HG03064 (cell line): Measurements from ENCODE around the gene ALDH1A1.

Source experiments
- ATAC-seq: cut with Tn5 transposase; IDR thresholded peaks from one replicate; pipeline ENCODE4 v1.9.1; 2021; ENCODE audit warnings: low read depth; ENCODE audit not compliant: unreplicated experiment

The ALDH1A1 gene

DNA sequence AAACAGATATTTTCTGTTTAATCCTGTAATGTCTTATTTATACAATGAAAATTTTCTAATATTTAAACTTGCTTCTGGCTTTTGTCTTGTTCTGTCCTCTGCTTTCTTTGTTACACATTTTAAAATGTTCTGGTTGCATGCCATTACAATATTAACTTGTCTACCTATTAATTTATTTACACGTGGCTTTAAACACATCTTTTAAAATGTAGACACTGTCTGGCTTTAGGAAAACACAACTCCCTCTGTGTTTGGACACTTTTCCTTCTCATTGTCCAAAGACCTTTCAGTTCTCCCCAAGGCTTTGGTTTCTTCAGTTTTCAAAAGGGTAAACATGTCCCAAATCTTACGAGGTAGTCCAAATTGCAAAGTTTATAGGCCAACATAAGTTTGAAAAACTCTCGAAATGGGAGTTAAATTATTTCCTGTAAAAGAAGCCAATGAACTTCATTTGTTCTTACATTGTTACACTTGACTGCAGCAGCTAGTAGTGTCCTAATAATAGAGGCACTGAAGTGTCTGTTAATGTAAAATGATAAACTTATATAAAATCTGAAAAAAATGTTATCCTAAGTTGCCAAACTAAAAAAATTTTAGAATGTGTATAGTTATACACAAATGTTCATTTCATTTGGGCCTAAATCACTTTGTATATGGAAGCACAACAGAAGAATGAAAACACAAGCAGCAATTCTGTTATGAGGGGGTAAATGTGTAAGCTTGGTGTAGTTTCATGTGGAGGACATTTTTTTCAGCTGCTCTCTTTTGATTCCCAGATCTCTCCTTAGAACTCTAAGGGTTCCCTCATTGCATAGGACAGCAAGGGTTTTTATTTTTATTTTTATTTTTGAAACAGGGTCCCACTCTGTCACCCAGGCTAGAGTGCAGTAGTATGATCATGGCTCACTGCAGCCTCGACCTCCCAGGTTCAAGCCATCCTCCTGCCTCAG, 53.8 kb downstream of the ALDH1A1 start:
- ATAC-seq: no peak

DNA sequence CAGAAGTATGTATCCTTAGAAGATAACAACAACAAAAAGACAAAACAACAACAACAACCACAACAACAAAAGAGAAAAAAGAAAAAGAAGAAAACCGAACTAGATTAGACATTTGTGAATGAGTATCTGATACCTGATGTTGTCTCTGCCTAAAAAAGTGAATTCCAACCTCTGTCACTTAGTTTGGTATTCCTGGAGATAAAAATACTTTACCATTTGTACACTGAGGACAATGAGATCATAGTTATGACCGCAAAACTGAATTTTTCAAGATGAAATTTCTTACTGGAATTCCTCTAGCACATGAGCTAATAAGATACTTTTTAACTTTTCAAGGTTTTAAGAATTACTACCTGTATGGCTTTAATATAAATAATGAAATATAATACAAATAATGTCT, 54.5 kb downstream of the ALDH1A1 start:
- ATAC-seq: no peak

DNA sequence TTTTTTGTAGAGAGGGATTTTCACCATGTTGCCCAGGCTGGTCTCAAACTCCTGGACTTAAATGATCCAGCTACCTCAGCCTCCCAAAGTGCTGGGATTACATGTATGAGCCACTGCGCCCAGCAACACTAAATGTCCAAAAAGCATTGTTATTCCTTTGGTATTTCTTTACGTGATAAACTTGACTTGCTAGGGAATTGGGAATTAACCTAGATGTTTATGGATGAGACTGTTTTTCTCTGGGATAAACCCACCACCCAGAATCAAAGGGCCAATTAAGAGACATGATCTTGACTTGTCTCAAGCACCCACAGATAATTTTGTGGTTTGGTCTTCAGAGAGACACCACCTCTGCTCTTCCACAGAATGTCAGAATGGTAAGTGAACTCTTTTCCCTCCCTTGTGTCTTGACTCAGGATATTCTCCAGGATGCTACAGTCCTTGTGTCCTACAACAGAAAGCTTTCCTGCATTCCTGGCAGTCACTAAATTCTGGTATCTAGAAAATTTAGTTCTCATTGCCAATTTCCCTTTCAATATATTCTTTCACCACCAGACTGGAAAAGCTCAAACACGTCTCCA, 55.7 kb downstream of the ALDH1A1 start:
- ATAC-seq: no peak

DNA sequence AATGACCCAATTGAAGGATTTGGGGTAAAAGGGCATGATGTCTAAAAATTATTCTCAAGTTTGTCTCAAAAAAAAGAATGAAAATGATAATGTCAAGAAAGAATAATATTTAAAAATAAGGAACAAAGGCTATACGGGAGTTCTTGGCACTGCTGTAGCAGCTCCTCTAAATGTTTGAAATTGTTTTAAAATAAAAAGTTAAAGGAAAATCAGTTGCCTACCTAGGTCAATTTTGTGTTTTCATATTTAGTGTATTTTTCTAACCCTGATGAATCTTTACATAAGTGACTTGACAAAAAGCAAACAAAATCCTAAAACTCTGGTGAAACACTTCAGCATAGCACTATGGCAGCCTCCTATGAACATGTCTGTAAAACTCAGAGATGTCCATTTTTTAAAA, 56.4 kb downstream of the ALDH1A1 start:
- ATAC-seq: no peak

DNA sequence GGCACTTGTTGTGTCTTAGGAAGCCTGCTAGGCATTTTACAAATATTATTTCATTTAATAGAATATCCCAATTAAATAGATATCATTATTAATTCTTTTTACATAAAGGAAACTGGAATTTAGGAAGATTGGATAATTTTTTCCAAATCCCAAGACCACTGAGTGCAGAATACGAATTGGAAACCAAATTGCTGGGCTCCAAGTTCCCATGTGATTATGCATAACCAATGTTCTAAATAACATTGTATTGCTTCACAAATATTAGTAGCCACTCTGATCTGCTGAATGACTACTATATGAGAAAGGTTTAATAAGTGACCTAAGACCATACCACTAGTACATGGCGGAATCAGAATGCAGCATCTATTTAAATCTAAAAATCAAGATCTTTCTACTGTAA, 57.7 kb downstream of the ALDH1A1 start:
- no peak for ATAC-seq

DNA sequence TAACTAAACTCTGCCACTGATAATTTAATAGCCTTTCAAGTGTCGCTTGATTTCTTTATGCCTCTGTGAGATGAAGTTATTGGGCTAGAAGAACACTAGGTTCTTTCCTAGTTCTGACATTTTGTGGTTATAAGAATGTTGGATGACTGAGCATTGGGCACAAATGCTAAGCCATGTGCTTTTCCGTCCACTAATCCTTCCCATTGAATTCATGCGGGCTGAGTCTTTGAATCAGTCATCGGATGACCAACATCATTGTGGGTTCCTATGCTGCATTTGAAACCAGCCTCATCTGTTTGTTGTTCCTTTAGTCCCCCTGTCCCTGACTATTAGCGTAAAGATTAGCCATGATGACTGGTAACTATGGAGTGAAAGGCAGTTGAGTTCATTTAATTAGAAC, 58.5 kb downstream of the ALDH1A1 start:
- no peak for ATAC-seq

DNA sequence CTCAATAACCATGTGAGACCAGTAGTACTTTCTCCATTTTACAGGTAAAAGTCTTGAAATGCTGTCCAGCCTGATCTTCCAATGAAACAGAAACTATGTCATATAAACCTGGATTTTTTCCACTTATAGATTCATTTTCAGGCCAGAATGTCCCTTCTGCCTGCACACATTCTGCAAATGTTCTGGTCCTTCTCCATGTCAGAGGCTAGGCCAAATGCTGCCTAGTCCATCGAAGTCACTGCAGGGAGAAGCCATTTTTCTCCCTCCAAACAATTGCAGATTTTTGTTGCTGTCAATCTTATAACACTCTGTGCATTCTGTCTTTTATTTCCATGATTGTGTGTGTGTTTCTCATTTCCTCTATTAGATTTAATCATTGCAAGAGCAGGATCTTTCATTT, 59.4 kb downstream of the ALDH1A1 start:
- no peak for ATAC-seq

DNA sequence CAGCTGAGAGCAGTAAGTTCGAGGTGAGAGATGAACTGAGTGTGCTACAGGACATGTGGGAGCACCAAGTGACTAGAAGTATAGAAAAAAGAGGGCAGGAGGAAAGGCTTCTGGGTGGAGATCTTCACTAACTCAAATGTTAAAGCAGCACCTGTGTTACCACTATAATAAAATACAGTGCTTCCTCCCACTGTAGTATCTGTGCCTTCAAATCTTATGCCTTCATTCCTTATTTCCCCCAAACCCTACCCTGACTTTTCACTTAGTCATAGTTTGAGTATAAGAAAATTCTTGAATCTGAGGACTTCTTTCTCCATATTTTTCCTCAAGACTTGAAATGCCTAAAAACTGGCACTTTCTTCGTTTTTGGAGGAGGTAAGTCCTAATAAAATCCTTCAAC, 61.8 kb downstream of the ALDH1A1 start:
- no peak for ATAC-seq

DNA sequence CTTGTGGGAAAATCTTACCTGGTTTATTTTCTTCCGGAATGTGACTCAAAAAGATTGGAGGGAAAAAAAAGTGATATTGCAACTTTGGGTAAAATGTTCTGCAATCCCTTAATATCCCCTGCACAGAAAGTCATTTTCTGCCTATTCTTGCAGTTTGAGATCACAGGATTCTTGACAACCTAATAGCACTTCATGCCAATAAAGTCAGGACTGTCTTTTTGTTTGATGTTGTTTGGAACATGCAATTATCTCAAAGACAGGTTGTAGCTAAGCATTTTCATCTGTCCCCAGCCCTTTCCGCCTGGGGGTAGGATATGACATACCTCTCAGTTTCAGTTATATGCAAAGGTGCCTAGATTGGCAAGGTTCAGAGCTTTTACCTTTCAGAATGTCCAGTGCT, 63.9 kb downstream of the ALDH1A1 start:
- no peak for ATAC-seq

DNA sequence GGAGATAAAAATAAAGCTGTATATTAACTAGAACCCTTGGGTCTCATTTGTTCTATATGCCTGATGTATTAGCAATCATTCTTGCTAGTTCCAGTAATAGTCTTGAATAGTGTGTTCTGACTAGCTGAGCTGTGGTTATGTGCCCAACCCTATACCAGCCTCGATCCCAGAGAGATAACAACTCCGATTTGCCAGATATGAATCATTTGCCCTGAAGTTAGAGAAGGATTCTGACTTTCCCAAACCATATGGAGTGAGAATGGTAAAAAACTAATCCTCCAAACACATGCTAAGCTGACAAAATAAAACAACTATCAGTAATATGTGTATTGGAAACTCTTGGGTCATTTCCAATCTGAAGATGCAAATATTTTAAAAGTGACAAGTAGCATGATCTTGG, 64.8 kb downstream of the ALDH1A1 start:
- ATAC-seq: no peak

DNA sequence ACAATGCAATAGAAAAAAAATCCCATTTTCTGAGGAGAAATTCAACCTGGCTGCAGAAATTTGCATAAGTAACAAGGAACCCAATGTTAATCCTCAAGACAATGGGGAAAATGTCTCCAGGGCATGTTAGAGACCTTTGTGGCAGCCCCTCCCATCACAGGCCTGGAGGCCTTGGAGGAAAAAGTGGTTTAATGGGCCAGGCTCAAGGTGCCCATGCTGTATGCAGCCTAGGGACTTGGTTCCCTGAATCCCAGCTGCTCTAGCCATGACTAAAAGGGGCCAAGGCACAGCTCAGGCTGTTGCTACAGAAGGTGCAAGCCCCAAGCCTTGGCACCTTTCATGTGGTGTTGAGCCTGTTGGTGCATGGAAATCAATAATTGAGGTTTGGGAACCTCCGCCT, 66.5 kb downstream of the ALDH1A1 start:
- no peak for ATAC-seq

DNA sequence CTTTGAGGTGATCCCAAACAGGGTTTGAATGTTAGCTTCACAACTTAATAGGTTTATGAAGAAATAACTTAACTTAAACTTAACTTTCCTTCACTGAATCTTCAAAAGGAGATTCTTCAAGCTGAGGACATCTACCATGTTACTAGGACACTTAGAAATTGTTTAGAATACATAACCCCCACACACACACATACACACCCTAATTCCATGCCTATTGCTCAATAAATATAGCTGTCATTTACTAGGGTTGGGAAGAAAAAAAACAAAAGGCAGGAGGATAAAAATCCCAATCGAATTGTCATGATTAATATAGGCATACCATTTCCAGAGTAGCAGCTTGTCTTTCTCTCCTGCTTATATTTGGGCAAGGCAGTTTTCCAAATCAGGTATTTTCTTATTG, 68.3 kb downstream of the ALDH1A1 start:
- no peak for ATAC-seq

DNA sequence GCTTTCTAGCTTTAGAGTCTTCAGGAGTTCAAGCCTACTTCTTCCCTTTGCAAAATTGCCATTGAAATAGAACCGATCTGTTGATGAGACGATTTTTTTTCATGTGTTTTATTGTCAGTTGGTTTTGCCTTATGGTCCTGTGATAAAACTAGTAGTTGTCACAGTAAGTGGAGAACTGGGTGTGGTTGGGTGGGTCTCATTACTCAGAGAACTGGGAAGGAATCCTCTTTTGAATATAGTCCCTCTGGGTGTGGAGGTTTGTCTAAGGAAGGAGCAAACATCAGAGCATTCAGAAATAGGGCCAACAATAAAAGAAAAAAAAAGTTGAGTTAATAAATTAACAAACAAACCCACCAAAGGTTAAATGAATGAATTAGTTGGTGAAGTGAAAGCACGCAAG, 69.0 kb downstream of the ALDH1A1 start:
- no peak for ATAC-seq

DNA sequence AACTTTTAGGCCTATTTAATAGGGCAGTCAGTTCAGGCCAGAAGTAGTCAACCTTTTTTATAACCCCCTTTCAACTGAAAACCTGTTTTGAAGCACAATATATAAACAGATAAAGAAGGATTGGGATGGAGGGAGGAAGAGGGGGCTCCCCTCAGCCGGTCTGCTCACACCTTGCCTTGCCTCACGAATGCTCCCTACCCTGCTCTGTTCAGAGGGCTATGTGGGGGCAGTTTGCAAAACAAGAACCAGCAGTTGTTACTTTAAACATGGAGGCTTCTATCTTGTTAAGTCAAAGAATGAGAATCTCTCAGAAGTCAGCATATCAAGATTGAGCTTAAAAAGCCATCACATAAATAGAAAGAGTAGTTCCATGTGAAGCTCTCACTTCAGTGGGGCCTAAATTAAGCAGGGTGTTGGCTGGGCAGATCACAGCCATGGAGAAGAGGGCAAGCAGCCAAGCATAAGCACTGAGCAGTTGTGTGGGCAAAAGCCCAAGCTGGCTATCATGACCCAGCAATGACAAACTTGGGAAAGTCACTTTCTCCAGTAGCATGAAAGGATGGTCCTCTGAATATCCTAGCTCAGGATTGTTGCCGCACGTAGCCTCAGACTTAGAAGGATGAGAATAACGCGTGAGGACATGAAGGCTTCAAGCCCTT, 70.6 kb downstream of the ALDH1A1 start:
- ATAC-seq: no peak

DNA sequence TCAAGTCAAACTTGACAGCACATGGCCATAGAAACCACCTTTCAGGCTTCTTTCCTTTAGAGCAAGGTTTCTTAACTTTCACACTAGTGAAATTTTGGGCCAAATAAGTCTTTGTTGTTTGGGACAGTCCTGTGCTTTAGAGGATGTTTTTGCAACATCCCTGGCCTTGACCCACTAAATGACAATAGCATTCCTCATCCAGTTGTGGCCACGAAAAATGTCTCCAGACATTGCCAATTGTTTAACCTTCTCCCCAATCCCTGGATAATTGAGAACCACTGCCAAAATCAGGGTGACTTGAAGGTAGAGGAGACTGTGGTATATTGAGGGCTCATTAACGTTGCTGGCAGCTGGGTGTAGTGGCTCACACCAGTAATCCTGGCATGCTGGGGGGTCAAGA, 72.0 kb downstream of the ALDH1A1 start:
- no peak for ATAC-seq

DNA sequence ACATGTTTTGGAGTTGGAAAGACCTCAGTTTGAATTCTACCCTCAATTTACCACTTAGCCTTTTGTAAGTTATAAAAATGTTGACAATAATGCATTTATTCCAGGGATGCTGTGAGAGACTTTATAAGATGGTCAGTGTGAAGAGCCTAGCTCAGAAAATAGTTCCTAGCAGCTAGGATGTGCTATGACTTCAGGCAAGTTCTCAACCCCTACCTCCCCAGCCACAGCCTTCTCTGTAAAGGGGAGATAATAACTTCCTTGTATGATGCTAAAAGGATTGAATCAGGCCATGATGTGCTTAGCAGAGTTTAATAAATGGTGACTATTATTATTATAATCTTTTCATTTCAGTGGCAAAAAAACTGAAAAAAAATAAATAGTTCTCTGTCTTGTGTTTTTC, 77.6 kb downstream of the ALDH1A1 start:
- ATAC-seq: no peak

DNA sequence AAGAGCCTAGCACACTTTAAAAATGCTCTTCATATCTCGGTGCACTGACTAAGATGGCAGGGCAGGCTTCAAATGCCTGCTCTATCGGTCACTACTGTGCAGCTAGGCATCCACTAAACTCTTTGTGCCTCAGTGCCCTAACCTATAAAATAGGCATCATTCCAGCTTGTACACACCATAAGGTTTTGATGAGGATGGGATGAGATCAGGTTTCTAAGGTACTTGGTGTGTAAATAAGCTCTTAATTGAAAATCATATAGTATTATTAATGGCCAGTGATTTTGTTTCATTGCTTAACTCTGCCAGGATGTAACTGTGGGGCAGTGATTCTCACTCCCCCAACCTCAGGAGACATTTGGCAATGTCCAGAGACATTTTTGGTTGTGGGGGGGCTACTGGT, 78.5 kb downstream of the ALDH1A1 start:
- ATAC-seq: no peak

DNA sequence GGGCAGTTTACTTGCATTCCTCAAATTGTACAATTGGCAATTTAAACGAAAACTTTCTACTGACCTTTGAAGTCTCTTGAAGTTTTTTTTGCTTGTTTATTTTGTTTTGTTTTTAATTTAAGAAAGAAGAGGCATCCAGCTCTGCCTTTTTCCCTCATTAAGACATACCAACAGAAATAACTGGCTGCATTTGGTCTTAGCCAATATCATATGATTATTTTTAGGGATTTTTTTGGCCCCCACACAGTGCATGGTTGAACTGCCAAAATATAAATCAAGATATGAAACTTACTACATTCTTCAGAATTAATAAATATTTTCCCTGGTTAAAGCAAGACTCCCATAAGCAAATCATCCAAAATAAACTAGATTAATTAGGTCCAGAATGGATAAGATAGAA, 79.4 kb downstream of the ALDH1A1 start:
- no peak for ATAC-seq

DNA sequence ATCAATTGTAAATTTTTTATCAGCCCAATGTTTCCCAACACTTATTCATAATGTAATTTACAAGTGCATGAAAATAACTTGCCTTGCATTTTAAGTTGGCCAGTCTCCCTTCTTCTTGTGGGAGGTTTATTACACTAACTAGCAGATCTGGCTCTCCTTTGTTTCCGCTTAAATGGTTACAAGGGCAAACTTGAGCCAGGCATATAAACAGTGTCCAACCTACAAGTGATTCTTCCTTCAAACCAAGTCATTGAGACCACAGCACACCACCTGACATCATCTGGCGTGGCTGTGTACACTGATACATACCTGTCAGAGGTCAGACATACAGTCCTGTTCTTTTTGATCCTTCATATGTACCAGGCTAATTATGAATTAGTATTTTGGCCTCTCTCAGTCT, 80.1 kb downstream of the ALDH1A1 start:
- no peak for ATAC-seq

DNA sequence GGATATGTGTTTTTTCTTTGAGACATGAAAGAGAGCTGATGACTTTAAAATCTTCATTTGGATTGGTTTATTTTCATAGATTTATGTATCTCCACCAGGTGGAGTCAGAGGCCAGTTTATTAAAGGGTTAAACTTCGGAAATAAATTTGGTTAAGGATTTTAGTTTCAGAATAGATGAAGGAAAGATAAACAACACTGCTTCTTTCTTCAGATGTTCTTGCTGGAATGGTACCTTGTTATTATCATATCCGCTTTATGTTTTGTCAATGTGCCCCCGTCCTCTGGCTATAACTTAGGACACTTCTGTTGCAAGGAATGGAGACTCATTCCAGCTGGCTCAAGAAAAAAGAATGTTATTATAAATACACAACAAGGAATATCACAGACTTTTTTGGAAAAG, 81.2 kb downstream of the ALDH1A1 start:
- no peak for ATAC-seq

DNA sequence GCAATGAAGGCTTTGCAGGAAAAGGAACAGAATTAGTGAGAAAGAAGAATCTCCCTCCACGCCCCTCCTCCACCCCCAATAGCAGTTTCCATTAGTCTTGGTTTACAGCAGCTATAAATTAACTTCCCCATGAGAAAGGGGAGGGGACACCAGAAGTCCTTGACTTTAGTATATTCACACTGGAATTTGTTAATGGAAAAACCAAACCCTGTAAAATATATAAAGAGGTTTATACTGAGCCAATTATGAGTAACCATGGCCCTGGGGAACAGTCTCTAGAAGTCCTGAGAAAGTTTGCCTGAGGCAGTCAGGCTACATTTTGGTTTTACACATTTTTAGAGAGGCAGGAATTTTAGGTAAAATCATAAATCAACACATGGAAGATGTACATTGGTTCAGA, 88.5 kb downstream of the ALDH1A1 start:
- ATAC-seq: no peak
